Subcutaneous abdominal adipose tissue (tissue), 5 donors: ENCODE measurements around the gene YBX2.

ENCODE experiments used
- H3K27ac ChIP-seq: one replicate; pipeline ENCODE4 v1.7.0; 2013; ENCODE audit warnings: low read depth, mild to moderate bottlenecking, inconsistent platforms, low read length, moderate library complexity
- H3K27me3 ChIP-seq, 5 donors: one replicate each; pipeline ENCODE4 v1.7.0; 2013; ENCODE audit warnings: low read length in 5 of 5, inconsistent platforms in 1 of 5; ENCODE audit not compliant: control insufficient read depth in 5 of 5, insufficient read depth in 4 of 5
- H3K36me3 ChIP-seq, 5 donors: one replicate each; pipeline ENCODE4 v1.7.0; 2013; ENCODE audit warnings: low read length in 5 of 5; ENCODE audit not compliant: control insufficient read depth in 5 of 5, insufficient read depth in 5 of 5
- H3K4me1 ChIP-seq, 5 donors: one replicate each; pipeline ENCODE4 v1.7.0; 2013; ENCODE audit warnings: low read length in 5 of 5, mild to moderate bottlenecking in 3 of 5, moderate library complexity in 1 of 5; ENCODE audit not compliant: control insufficient read depth in 5 of 5, insufficient read depth in 5 of 5
- H3K4me3 ChIP-seq, 5 donors: one replicate each; pipeline ENCODE4 v1.7.0; 2013; ENCODE audit warnings: low read length in 5 of 5, low read depth in 1 of 5
- H3K9ac ChIP-seq, 5 donors: one replicate each; pipeline ENCODE4 v1.7.0; 2013; ENCODE audit warnings: low read length in 5 of 5, mild to moderate bottlenecking in 4 of 5, moderate library complexity in 3 of 5
- H3K9me3 ChIP-seq, 5 donors: one replicate each; pipeline ENCODE4 v1.7.0; 2013; ENCODE audit warnings: low read length in 5 of 5; ENCODE audit not compliant: control insufficient read depth in 5 of 5
- donor health status: healthy.
- donor health status: healthy.
- donor health status: healthy.
- donor health status: healthy.
- donor health status: healthy.

YBX2 gene

GRCh38 chr17:7260651-7261378 lies 33.6 kb downstream of the YBX2 start:
- Histone ChIP-seq H3K4me1 (peaks cover 0 to 47% (median 41%) of the 10 kb centered on the region in 5 donors), H3K9me3 (no peaks in the 10 kb centered on the region), H3K36me3 (peaks cover 0 to 38% (median 28%) of the 10 kb centered on the region in 5 donors), H3K9ac (peak overlapping the region in 4 of 5 donors; percentile 43 to 67 (median 58)), H3K27ac (peak overlapping the region; percentile 41), H3K4me3 (peak overlapping the region; percentile 19 to 68 (median 61)), H3K27me3 (peaks cover 0 to 22% (median 14%) of the 10 kb centered on the region in 5 donors)

- peak overlapping the region in 1 of 5 donors; percentile 1 for H3K9ac ChIP-seq
Measured at GRCh38 chr17:7260151-7260550, 34.3 kb downstream of the YBX2 start.

GRCh38 chr17:7259555-7259889 lies 34.9 kb downstream of the YBX2 start:
- H3K9ac ChIP-seq = no peak overlapping the region
- peaks cover 0 to 47% (median 41%) of the 10 kb centered on the region in 5 donors for H3K4me1 ChIP-seq
- peak overlapping the region; percentile 59 for H3K27ac ChIP-seq
- peaks cover 3 to 50% (median 36%) of the 10 kb centered on the region in 5 donors for H3K36me3 ChIP-seq
- H3K4me3 ChIP-seq = no peak overlapping the region
- H3K27me3 ChIP-seq = peaks cover 0 to 22% (median 14%) of the 10 kb centered on the region in 5 donors
- no peaks in the 10 kb centered on the region for H3K9me3 ChIP-seq

More at GRCh38 chr17:7260151-7260550, 34.3 kb downstream of the YBX2 start:
- Histone ChIP-seq H3K9me3 (no peaks in the 10 kb centered on the region), H3K4me3 (no peak overlapping the region), H3K36me3 (peaks cover 0 to 43% (median 30%) of the 10 kb centered on the region in 5 donors), H3K27ac (peak overlapping the region; percentile 41), H3K27me3 (peaks cover 0 to 22% (median 14%) of the 10 kb centered on the region in 5 donors), H3K4me1 (peaks cover 0 to 47% (median 41%) of the 10 kb centered on the region in 5 donors)

GRCh38 chr17:7258731-7259554 lies 35.5 kb downstream of the YBX2 start:
- Histone ChIP-seq H3K4me1 (peaks cover 0 to 47% (median 41%) of the 10 kb centered on the region in 5 donors), H3K27ac (peak overlapping the region; percentile 59), H3K36me3 (peaks cover 8 to 55% (median 42%) of the 10 kb centered on the region in 5 donors)

DNA sequence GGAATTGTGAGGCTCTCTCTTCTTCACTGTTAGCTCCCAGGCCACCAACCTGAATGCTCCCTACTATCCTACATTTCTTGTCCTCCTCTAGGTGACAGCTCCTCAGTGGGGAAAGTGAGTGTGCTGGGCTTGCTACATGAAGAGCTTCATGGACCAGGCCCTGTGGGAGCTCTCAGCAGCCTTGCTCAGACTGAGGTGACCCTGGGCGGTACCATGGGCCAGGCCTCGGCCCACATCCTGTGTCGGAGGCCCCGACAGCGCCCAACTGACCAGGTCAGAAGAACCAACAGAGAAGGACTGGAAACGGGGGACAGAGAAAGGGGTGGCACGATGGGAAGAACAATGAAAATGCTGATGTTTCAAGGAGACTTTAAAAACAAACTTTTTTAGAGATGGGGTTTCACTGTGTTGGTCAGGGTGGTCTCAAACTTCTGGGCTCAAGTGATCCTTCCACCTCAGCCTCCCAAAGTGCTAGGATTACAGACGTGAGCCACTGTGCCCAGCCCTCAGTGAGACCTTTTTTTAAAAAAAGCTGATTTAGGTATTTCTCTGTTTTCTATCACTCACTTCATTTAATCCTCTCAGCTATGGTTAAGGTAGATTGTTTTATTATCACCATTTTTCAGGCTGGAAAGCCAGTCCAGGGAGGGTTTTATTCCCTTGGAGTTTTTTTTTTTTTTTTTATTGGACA lies 37.5 kb downstream of the YBX2 start:
- peaks cover 2 to 42% (median 40%) of the 10 kb centered on the region in 5 donors for H3K4me1 ChIP-seq
- H3K36me3 ChIP-seq = peaks cover 8 to 56% (median 42%) of the 10 kb centered on the region in 5 donors
- H3K27ac ChIP-seq = no peak overlapping the region
- no peaks in the 10 kb centered on the region for H3K9me3 ChIP-seq
- H3K27me3 ChIP-seq = peaks cover 0 to 5% (median 0%) of the 10 kb centered on the region in 5 donors
- no peak overlapping the region for H3K9ac ChIP-seq
- no peak overlapping the region for H3K4me3 ChIP-seq

More at GRCh38 chr17:7258731-7259554, 35.5 kb downstream of the YBX2 start:
- Histone ChIP-seq H3K9me3 (no peaks in the 10 kb centered on the region), H3K9ac (peak overlapping the region in 1 of 5 donors; percentile 4), H3K4me3 (no peak overlapping the region), H3K27me3 (peaks cover 0 to 22% (median 14%) of the 10 kb centered on the region in 5 donors)

DNA sequence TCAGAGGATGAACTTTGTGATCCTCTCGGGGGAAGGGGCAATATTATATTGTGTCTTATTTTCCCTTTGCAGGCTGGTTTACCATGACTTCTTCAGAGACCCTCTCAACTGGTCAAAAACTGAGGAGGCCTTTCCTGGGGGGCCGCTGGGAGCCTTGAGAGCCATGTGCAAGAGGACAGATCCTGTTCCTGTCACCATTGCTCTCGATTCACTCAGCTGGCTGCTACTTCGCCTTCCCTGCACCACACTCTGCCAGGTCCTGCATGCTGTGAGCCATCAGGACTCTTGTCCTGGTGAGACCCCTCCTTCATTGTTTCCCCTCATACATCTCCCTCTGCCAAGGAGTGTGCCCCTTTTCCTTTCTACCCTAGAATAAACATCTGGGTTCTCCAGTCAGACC lies 39.9 kb downstream of the YBX2 start:
- peaks cover 13 to 37% (median 35%) of the 10 kb centered on the region in 5 donors for H3K4me1 ChIP-seq
- no peak overlapping the region for H3K9ac ChIP-seq
- no peak overlapping the region for H3K27ac ChIP-seq
- peaks cover 8 to 54% (median 42%) of the 10 kb centered on the region in 5 donors for H3K36me3 ChIP-seq
- no peak overlapping the region for H3K4me3 ChIP-seq
- H3K27me3 ChIP-seq = no peaks in the 10 kb centered on the region
- H3K9me3 ChIP-seq = no peaks in the 10 kb centered on the region

DNA sequence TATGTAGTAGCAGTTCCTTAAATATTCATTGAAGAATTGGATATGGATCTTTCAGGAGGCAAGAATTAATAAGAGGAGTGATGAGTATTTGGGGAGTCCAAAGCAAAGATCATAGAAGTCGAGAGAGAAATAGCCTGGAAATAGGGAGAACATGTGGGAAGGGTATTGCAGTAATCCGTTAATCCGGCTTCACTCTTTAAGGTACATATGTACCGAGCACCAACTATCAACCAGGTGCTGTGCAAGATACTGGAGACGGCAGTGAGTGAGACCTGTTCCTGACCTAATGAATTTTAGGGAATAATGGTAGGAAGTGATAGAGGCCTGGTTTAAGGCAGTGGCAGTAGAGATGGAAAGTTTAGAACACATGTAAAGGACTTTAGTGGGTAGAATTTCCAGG lies 41.4 kb downstream of the YBX2 start:
- H3K9me3 ChIP-seq = no peaks in the 10 kb centered on the region
- H3K4me1 ChIP-seq = peaks cover 13 to 39% (median 37%) of the 10 kb centered on the region in 5 donors
- H3K27ac ChIP-seq = peak overlapping the region; percentile 100
- peaks cover 8 to 40% (median 30%) of the 10 kb centered on the region in 5 donors for H3K36me3 ChIP-seq
- no peaks in the 10 kb centered on the region for H3K27me3 ChIP-seq
- peak overlapping the region; percentile 83 to 95 (median 88) for H3K4me3 ChIP-seq
- peak overlapping the region in 4 of 5 donors; percentile 88 to 99 (median 94) for H3K9ac ChIP-seq

DNA sequence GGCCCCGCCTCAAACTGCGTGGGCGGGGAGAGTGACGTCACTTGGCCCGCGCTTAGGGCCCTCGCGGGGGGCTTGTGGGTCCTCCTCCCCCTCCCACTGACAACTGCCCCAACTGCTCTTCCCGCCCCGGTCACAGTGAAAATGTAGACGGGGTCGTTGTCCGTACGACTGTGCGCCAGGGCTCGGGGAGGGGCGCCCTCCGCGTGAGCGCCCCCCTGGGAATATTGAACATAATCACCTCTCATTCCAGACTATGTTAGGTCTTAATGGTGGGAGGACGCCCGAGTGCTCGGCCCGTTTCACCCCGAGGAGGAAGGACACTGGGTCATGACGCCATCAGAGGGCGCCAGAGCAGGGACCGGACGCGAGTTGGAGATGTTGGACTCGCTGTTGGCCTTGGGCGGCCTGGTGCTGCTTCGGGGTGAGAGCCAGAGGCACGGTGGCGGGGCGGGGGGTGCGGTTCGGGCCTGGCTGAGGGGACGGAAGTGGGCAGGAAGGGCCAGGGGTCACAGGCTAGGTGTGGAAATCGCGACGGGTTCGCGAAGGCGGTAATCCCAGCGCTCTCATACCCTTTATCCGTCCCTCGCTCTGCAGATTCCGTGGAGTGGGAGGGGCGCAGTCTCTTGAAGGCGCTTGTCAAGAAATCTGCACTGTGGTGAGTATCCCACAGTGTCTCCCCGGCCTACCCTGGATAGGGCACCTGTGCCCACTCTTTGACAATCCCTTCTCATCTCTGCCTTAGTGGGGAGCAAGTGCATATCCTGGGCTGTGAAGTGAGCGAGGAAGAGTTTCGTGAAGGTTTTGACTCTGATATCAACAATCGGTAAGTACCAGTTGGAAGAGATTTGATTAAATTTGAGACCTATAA lies 42.0 kb downstream of the YBX2 start, which contains the start of gene ELP5:
TSS of gene ELP5 (plus strand) at position 40 of the 868 bp plus-strand sequence. CDS start at position 376, 336 bp downstream.
- Histone ChIP-seq H3K4me1 (peaks cover 13 to 39% (median 37%) of the 10 kb centered on the region in 5 donors), H3K4me3 (peak within 1 kb of the TSS; percentile 83 to 95 (median 88)), H3K36me3 (peaks cover 8 to 33% (median 26%) of the 10 kb centered on the region in 5 donors), H3K9ac (peak within 1 kb of the TSS; percentile 87 to 99 (median 92)), H3K9me3 (no peaks in the 10 kb centered on the region), H3K27ac (peak within 1 kb of the TSS; percentile 100), H3K27me3 (no peaks in the 10 kb centered on the region)
